Bronchial epithelial cell (primary cell): ENCODE data around the gene OSBPL7. TPM values are rescaled to one million over a fixed set of nuclear protein-coding genes. Genes with fewer than 3 reads are reported as not detected.

ENCODE experiments used
- DNase-seq: peaks from one replicate; pipeline ENCODE4 v3.0.0-alpha.2; 2010; ENCODE audit warnings: low read depth
- FAIRE-seq: peaks from 2 replicates; lab custom pipeline; 2011; peaks lifted over from hg19 to GRCh38; lab: Jason Lieb, UNC
- H3K27me3 ChIP-seq: 2 replicates; pipeline ENCODE4 v1.5.1; 2011; ENCODE audit warnings: low read length; ENCODE audit not compliant: control insufficient read depth, insufficient read depth
- H3K36me3 ChIP-seq: 2 replicates; pipeline ENCODE4 v1.5.1; 2011; ENCODE audit warnings: low read length; ENCODE audit not compliant: control insufficient read depth, insufficient read depth
- H3K4me3 ChIP-seq: 2 replicates; pipeline ENCODE4 v1.5.1; 2011; ENCODE audit warnings: mild to moderate bottlenecking, low read depth, low read length, control low read depth
- total RNA-seq: library from RNA; depleted of rRNA; stranded (reverse); fragments of >200 nt; gene quantifications from 2 replicates; pipeline ENCODE4 v1.2.1, GENCODE V29; 2014
- TF ChIP-seq, protein P1 (sequence below): IDR thresholded peaks from 2 replicates; pipeline ENCODE4 v1.5.1; 2011; ENCODE audit warnings: mild to moderate bottlenecking, moderate library complexity, low read length, control low read depth, inconsistent platforms; ENCODE audit not compliant: insufficient read depth, severe bottlenecking

The OSBPL7 gene
- total RNA-seq, 1 donor from 2014 or later: 1.3 TPM

DNA sequence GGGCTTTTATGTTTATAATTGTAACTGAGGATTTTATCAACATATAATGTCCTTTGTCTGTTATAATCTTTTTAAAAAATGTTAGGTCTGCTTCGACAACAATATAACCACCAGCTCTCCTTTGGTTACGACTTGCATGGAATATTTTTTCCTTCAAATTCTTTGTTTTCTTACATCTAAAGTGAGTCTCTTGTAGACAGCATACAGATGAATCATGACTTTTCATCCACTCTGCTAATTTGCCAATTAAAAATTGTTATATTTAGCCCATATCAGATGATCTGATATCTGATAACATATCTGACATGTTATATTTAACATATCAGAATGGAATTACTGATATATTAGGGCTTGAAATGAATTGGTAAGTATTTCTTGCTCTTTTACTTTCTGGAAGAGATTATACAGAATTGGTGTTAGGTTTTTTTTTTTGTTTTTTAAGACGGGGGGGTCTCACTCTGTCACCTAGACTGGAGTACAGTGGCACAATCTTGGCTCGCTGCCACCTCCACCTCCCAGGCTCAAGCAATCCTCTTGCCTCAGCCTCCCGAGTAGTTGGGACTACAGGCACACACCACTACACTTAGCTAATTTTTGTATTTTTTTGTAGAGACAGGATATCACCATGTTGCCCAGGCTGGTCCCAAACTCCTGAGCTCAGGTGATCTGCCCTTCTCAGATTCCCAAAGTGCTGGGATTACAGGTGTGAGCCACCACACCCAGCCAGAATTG lies 61.0 kb downstream of the OSBPL7 start:
- DNase-seq (no peak), FAIRE-seq (no peak)
- no peaks in the 10 kb centered on the region for H3K36me3 ChIP-seq
- TF ChIP-seq, protein P1, sequence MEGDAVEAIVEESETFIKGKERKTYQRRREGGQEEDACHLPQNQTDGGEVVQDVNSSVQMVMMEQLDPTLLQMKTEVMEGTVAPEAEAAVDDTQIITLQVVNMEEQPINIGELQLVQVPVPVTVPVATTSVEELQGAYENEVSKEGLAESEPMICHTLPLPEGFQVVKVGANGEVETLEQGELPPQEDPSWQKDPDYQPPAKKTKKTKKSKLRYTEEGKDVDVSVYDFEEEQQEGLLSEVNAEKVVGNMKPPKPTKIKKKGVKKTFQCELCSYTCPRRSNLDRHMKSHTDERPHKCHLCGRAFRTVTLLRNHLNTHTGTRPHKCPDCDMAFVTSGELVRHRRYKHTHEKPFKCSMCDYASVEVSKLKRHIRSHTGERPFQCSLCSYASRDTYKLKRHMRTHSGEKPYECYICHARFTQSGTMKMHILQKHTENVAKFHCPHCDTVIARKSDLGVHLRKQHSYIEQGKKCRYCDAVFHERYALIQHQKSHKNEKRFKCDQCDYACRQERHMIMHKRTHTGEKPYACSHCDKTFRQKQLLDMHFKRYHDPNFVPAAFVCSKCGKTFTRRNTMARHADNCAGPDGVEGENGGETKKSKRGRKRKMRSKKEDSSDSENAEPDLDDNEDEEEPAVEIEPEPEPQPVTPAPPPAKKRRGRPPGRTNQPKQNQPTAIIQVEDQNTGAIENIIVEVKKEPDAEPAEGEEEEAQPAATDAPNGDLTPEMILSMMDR: no peak
- no peak overlapping the region for H3K4me3 ChIP-seq
- H3K27me3 ChIP-seq: no peaks in the 10 kb centered on the region

DNA sequence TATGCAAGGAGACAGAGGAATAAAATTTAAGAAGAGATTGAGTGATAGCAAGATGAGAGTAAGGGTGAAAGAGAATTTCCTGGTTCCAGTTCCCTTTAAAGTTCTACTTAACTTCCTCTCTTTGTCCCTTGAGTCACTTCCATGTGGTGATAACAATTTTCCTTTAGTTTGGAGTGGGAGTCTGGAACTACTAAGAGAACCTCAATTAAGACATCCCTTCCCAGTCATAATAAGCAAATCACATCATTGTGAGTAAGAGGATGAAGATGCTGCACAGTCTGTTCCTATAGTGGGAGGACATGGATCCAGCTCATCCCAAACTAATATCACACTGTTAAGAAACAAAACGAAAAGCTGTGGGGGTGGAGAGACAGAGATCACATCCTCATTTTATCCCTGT lies 64.2 kb downstream of the OSBPL7 start:
- TF ChIP-seq, protein P1: no peak
- no peak for FAIRE-seq
- no peaks in the 10 kb centered on the region for H3K27me3 ChIP-seq

More for the DNA sequence above, 64.2 kb downstream of the OSBPL7 start:
- no peak overlapping the region for H3K4me3 ChIP-seq
- no peaks in the 10 kb centered on the region for H3K36me3 ChIP-seq
- DNase-seq: no peak

Other genes with a start within 250 kb of the OSBPL7 start
- gene KPNB1, start 171.9 kb downstream of the OSBPL7 start, total RNA-seq: 211 and 279 TPM in 2 replicates
- 6.3 and 9.1 TPM in 2 replicates for gene TBKBP1, start 127.6 kb downstream of the OSBPL7 start, total RNA-seq
- gene TBX21, start 88.6 kb downstream of the OSBPL7 start, total RNA-seq: not detected in 2 replicates
- 9.6 and 14.0 TPM in 2 replicates for gene MRPL10, start 9.7 kb upstream of the OSBPL7 start, total RNA-seq
- not detected in 2 replicates for gene LRRC46, start 9.9 kb upstream of the OSBPL7 start, total RNA-seq
- gene SCRN2, start 19.5 kb upstream of the OSBPL7 start, total RNA-seq: 23.7 and 28.2 TPM in 2 replicates
- gene SP6, start 29.4 kb upstream of the OSBPL7 start, total RNA-seq: 0.79 and 2.4 TPM in 2 replicates
- 1.1 and 1.7 TPM in 2 replicates for gene SP2, start 74.4 kb upstream of the OSBPL7 start, total RNA-seq
- 23.7 and 25.3 TPM in 2 replicates for gene PNPO, start 119.8 kb upstream of the OSBPL7 start, total RNA-seq
- 1.6 and 9.1 TPM in 2 replicates for gene PRR15L, start 136.1 kb upstream of the OSBPL7 start, total RNA-seq
- gene CDK5RAP3, start 149.3 kb upstream of the OSBPL7 start, total RNA-seq: 77.1 and 89.8 TPM in 2 replicates
- 8.2 and 21.4 TPM in 2 replicates for gene COPZ2, start 216.0 kb upstream of the OSBPL7 start, total RNA-seq
- gene NFE2L1, start 226.6 kb upstream of the OSBPL7 start, total RNA-seq: 84.2 and 176 TPM in 2 replicates